LNCAP (cell line): ENCODE data around the gene CLDN10.

Source experiments
- TF ChIP-seq, protein P1 (sequence below): fragments of 450-650 bp; IDR thresholded peaks from 2 replicates; pipeline ENCODE4 v1.5.1; 2017; ENCODE audit warnings: mild to moderate bottlenecking

CLDN10 gene

DNA sequence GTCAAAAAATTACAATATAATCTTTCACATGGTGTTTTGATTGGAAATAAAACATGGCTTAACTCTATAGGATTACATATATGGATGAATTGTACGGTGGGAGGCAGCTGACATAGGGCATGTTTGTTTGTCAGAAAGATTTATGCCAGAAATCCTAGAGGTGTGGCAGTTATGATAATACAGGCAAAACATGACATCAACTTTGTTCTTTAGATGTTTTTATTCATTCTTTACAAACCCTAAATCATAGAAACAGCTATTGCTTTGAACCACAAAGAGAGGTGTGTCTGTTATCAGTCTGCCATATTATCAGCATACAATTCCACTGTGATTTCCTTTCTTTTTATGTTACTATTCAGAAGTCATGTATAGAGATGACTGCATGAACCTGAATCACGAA is 8.2 kb upstream of the CLDN10 start:
- TF ChIP-seq, protein P1, sequence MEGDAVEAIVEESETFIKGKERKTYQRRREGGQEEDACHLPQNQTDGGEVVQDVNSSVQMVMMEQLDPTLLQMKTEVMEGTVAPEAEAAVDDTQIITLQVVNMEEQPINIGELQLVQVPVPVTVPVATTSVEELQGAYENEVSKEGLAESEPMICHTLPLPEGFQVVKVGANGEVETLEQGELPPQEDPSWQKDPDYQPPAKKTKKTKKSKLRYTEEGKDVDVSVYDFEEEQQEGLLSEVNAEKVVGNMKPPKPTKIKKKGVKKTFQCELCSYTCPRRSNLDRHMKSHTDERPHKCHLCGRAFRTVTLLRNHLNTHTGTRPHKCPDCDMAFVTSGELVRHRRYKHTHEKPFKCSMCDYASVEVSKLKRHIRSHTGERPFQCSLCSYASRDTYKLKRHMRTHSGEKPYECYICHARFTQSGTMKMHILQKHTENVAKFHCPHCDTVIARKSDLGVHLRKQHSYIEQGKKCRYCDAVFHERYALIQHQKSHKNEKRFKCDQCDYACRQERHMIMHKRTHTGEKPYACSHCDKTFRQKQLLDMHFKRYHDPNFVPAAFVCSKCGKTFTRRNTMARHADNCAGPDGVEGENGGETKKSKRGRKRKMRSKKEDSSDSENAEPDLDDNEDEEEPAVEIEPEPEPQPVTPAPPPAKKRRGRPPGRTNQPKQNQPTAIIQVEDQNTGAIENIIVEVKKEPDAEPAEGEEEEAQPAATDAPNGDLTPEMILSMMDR: no peak

DNA sequence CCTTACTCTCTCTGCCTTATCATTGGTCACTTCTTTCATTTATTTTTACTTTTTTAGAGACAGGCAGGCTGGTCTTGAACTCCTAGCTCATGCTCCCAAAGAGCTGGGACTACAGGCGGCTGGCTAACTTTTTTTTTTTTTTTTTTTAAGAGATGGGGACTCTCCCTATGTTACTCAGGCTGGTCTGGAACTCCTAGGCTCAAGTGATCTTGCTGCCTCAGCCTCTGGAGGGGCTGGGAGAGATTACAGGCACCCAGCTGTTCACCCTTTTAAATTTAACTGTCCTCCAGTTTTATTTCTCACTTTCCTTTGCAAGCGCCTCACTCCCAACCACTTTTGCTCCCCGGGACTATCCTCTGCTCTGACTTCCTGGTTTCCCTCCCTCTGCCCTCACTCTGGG is 5.6 kb upstream of the CLDN10 start:
- TF ChIP-seq, protein P1: no peak

DNA sequence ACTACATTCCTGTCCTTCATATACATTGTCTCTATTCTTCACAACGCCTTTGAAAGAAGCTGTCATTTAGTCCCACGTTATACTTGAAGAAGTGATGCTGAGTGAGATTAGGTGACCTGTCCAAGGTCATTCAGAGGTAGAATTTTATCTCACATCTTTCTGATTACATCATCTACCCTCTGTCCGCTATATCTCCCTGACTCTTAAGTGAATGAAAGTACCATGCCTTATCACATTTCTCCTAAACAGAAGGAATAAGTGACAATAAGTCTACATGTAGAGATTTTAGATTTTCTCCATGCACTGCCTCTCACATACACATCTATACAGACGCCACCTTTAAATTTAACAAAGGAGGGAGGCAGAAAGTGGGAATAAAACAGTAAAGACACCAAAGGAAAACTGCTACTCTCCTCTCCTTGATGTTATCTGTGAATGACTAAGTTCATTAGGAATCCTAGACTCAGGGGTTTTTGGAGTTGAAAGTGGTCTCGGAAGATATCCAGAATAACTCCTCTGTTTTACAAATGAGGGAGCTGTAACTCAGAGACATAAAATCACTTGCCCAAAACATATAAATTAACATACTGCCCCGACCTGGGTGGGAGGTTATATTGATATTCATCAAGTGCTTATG is 4.9 kb upstream of the CLDN10 start:
- TF ChIP-seq, protein P1: no peak

DNA sequence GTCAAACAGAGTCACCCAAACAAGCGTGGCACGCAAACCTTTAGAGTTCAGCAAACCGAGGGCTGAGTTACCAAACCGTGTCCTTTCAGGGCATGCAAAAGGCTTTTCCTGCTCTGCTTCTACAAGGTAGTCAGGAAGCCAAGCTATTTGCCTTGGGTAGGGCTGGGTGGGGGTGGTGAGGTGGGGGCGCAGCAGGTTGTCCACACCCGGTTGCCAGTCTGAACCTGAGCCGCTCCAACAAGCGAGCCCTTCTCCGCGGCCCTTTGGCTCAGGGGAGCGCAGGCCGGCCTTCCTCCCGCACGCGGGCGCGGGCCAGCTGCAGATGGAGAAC is 347 bp upstream of the CLDN10 start:
- TF ChIP-seq, protein P1: no peak

DNA sequence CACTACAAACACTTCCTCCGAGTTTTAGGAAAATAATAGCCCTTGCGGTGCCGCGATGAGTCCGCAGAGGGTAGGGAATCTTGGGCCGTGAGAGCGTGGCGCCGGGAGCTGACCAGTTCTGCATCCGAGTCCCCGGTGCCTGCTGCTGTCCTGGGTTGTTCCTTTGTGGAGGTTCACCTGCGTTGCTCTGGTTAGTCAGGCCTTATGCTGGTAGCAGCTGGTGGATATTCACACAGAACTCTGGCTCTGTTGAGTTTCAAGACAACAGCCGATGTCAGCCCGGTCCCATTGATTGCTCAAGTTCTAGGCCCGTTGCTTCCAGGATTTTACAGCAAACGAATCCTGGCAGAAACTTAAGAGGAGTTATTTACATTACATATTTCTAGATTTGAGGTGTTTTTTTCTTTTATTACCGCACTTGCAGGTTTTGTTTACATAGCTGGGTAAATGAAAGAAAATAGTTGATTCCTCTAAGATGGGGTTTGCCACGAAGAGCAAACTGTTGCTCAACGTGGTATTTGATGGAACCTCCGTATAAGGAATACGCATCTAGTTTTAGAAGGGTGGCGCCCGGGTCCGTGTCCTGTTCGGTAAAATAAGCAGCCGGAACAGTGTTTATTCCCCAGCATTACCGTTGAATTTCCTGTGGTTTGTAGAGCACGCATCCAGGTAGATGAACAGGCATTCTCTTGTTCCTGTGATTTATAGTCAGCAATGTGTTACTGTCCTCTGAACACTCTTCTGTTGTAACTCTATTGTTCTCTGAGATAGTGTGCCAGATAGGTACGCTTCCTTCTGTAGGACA is 1.3 kb downstream of the CLDN10 start:
- TF ChIP-seq, protein P1: no peak

DNA sequence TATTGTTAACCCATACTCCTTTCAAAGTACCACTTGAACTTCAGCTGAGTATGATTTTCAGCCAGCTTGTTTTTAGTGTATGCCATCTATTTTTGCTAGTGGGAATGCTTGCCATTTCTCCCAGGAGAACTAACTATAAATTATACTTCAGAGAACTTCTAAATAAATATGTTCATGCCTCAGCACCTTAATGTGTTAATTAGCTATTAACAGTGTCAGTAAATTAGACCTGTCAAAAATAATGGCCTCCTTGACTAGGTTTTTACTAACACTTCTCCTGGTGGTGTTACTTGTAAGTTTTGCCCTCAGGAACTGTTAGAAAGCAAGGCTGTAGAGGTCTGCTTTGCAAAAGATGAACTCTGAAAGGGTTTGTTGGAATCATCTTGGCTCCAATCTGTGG is 4.5 kb downstream of the CLDN10 start:
- TF ChIP-seq, protein P1: no peak

DNA sequence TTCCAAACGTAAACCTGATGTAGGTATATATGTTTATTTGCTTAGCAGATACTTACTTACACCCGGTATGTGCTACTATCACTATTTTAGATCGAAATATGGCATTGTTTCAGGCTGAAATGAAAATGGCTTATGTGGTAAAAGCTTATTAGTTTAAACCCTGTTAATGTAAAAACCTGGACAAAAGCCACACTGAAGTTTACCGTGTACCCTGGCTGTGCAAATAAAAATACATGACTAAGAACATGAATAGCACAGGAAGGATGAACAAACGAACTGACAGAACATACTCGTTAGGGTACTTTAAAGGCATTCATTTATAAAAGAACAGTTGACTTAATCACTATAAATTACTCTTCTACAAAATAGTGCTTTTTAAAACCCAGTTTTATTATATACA is 6.6 kb downstream of the CLDN10 start:
- TF ChIP-seq, protein P1: no peak
